Upper lobe of left lung (tissue), 6 donors: ENCODE data around the gene SRR. TPM values are rescaled to one million over a fixed set of nuclear protein-coding genes. Genes with fewer than 3 reads are reported as not detected.
"Not testable (repeated sequence)": the region's sequence is repeated elsewhere in the genome, so short reads cannot be mapped to it uniquely, and the experiment has no call there.

Source experiments
- ATAC-seq, 2 donors: fragments of 200-7000 bp; cut with Tn5 transposase; one replicate each; pipeline ENCODE4 v1.9.1; 2022; ENCODE audit warnings: mild to moderate bottlenecking in 2 of 2, moderate library complexity in 2 of 2; ENCODE audit not compliant: low FRiP score in 2 of 2
- DNase-seq, 2 donors: peaks; one replicate each; pipeline ENCODE4 v3.0.0-alpha.2; 2019 to 2020
- H3K27ac ChIP-seq, 4 donors: fragments of 200-600 bp; sonication (generic); one replicate each; pipeline ENCODE4 v1.5.1; 2016 to 2019
- H3K27me3 ChIP-seq, 4 donors: fragments of 200-600 bp; sonication (generic); one replicate each; pipeline ENCODE4 v1.5.1; 2017 to 2019
- H3K36me3 ChIP-seq, 4 donors: fragments of 200-600 bp; sonication (generic); one replicate each; pipeline ENCODE4 v1.5.1; 2016 to 2019
- H3K4me1 ChIP-seq, 4 donors: fragments of 200-600 bp; sonication (generic); one replicate each; pipeline ENCODE4 v1.5.1; 2018 to 2019
- H3K4me3 ChIP-seq, 4 donors: fragments of 200-600 bp; sonication (generic); one replicate each; pipeline ENCODE4 v1.5.1; 2017 to 2019; ENCODE audit warnings: mild to moderate bottlenecking in 2 of 4, moderate library complexity in 1 of 4
- H3K9me3 ChIP-seq, 4 donors: fragments of 200-600 bp; sonication (generic); one replicate each; pipeline ENCODE4 v1.5.1; 2018 to 2019
- CTCF ChIP-seq, 6 experiments: fragments of 450-650 bp in 4 of 6; fragments of 200-600 bp in 2 of 6; sonication (generic) in 2 of 6; IDR thresholded peaks; one replicate each; pipeline ENCODE4 v1.5.1; 2016 to 2019; ENCODE audit warnings: antibody characterized with exemption in 6 of 6
- EP300 ChIP-seq, 4 donors: sonication (generic); formaldehyde crosslinking; IDR thresholded peaks; one replicate each; pipeline ENCODE4 v1.5.1; 2017; ENCODE audit warnings: antibody characterized with exemption in 4 of 4, control low read depth in 2 of 4
- POLR2A ChIP-seq, 4 donors: fragments of 450-650 bp; IDR thresholded peaks; one replicate each; pipeline ENCODE4 v1.5.1; 2016 to 2017; ENCODE audit warnings: antibody characterized with exemption in 4 of 4, mild to moderate bottlenecking in 2 of 4
- POLR2AphosphoS5 ChIP-seq, 2 donors: sonication (generic); formaldehyde crosslinking; IDR thresholded peaks; one replicate each; pipeline ENCODE4 v1.5.1; 2017; ENCODE audit warnings: antibody characterized with exemption in 2 of 2
- WGBS, 2 donors: methylation state at CpG; one replicate each; pipeline ENCODE4 v1.1.5; 2017 to 2018; 5-methylcytosine and 5-hydroxymethylcytosine counted together
- total RNA-seq, 6 donors: library from RNA; depleted of rRNA in 4 of 6; stranded (reverse); fragments of >200 nt in 4 of 6; gene quantifications; one replicate each; pipeline versions ENCODE4 v1.1.0 to v1.2.1, GENCODE V29; 2016 to 2021
- donor health status: DM: no; HTN: no; CAD: no; lungs with moderate emphysema.
- donor health status: DM: no; HTN: yes; CAD: no; lungs with severe emphysema.

Gene SRR
- total RNA-seq, 6 donors from 2014 or later, result 5.9 to 13.0 (median 8.5) TPM

- DNase-seq (no peak), ATAC-seq (no peak)
- no peak for TF ChIP-seq CTCF (IDR thresholded peaks at IDR 0.05)
- TF ChIP-seq POLR2AphosphoS5 (IDR thresholded peaks at IDR 0.05), result no peak
- TF ChIP-seq POLR2A (IDR thresholded peaks at IDR 0.05), result no peak
- TF ChIP-seq EP300 (IDR thresholded peaks at IDR 0.05), result no peak
- Histone ChIP-seq H3K9me3 (no peaks in the 10 kb centered on the region), H3K4me1 (peaks cover 0 to 7% (median 3%) of the 10 kb centered on the region in 4 donors), H3K4me3 (no peak overlapping the region), H3K27me3 (no peaks in the 10 kb centered on the region), H3K36me3 (no peaks in the 10 kb centered on the region), H3K27ac (no peak overlapping the region)
- WGBS, 2 donors, result 96% methylated on average over 5 of the region's 5 CpGs
These were observed 9.0 kb downstream of the SRR start for GRCh38 chr17:2312736-2313135.

- 90 to 95% methylated on average over 7 of the region's 7 CpGs for WGBS, 2 donors
- H3K36me3 ChIP-seq, result peaks cover 0 to 26% (median 13%) of the 10 kb centered on the region in 4 donors
- H3K4me3 ChIP-seq, DNase-seq, H3K27me3 ChIP-seq, H3K9me3 ChIP-seq, H3K27ac ChIP-seq, H3K4me1 ChIP-seq, ATAC-seq: not testable (repeated sequence)
These were observed 13.1 kb downstream of the SRR start for GRCh38 chr17:2316916-2317205.

- ATAC-seq (no peak), DNase-seq (no peak)
- Histone ChIP-seq H3K4me1 (no peaks in the 10 kb centered on the region), H3K27me3 (no peaks in the 10 kb centered on the region), H3K36me3 (peaks cover under 1 to 35% (median 21%) of the 10 kb centered on the region in 4 donors), H3K27ac (no peak overlapping the region), H3K4me3 (no peak overlapping the region), H3K9me3 (no peaks in the 10 kb centered on the region)
- 93 to 98% methylated on average over 3 of the region's 3 CpGs for WGBS, 2 donors
- TF ChIP-seq POLR2A (IDR thresholded peaks at IDR 0.05) (no peak), POLR2AphosphoS5 (IDR thresholded peaks at IDR 0.05) (no peak), CTCF (IDR thresholded peaks at IDR 0.05) (no peak), EP300 (IDR thresholded peaks at IDR 0.05) (no peak)
These were observed 14.0 kb downstream of the SRR start for GRCh38 chr17:2317796-2318195.

- no peak for ATAC-seq
- H3K4me3 ChIP-seq, result no peak overlapping the region
- TF ChIP-seq EP300 (IDR thresholded peaks at IDR 0.05) (no peak), CTCF (IDR thresholded peaks at IDR 0.05) (no peak), POLR2A (IDR thresholded peaks at IDR 0.05) (no peak), POLR2AphosphoS5 (IDR thresholded peaks at IDR 0.05) (no peak)
- H3K4me1 ChIP-seq, result no peaks in the 10 kb centered on the region
- H3K27ac ChIP-seq, result no peak overlapping the region
- DNase-seq, result no peak
- H3K27me3 ChIP-seq, result no peaks in the 10 kb centered on the region
- H3K36me3 ChIP-seq, result peaks cover 11 to 48% (median 34%) of the 10 kb centered on the region in 4 donors
- no peaks in the 10 kb centered on the region for H3K9me3 ChIP-seq
These were observed 15.3 kb downstream of the SRR start for GRCh38 chr17:2319051-2319450.

GRCh38 chr17:2321399-2321798 is 17.6 kb downstream of the SRR start:
- TF ChIP-seq POLR2A (IDR thresholded peaks at IDR 0.05) (no peak), POLR2AphosphoS5 (IDR thresholded peaks at IDR 0.05) (no peak), CTCF (IDR thresholded peaks at IDR 0.05) (no peak), EP300 (IDR thresholded peaks at IDR 0.05) (no peak)
- Histone ChIP-seq H3K36me3 (peaks cover 21 to 71% (median 53%) of the 10 kb centered on the region in 4 donors), H3K4me3 (no peak overlapping the region), H3K27ac (no peak overlapping the region), H3K9me3 (no peaks in the 10 kb centered on the region), H3K27me3 (no peaks in the 10 kb centered on the region), H3K4me1 (no peaks in the 10 kb centered on the region)
- no peak for ATAC-seq
- WGBS, 2 donors, result 65 to 80% methylated on average over 1 of the region's 1 CpG
- no peak for DNase-seq
